Skeletal muscle cell (primary cell): ENCODE data around the gene DRC7.
"Not testable (repeated sequence)": the region's sequence is repeated elsewhere in the genome, so short reads cannot be mapped to it uniquely, and the experiment has no call there.

Source experiments
- DNase-seq: peaks from one replicate; pipeline ENCODE4 v3.0.0-alpha.2; 2010; ENCODE audit warnings: low read depth
- H3K4me3 ChIP-seq: 2 replicates; pipeline ENCODE4 v1.5.1; 2011; ENCODE audit warnings: low read depth, mild to moderate bottlenecking, control low read depth, low read length, moderate library complexity

The DRC7 gene

GRCh38 chr16:57743458-57743857 is 48.9 kb downstream of the DRC7 start:
- no peak overlapping the region for H3K4me3 ChIP-seq
- DNase-seq = no peak

GRCh38 chr16:57743886-57744641 is 49.5 kb downstream of the DRC7 start:
- H3K4me3 ChIP-seq = no peak overlapping the region
- DNase-seq = no peak

GRCh38 chr16:57744642-57744903 is 50.0 kb downstream of the DRC7 start:
- DNase-seq = no peak
- no peak overlapping the region for H3K4me3 ChIP-seq

GRCh38 chr16:57745768-57746167 is 51.2 kb downstream of the DRC7 start:
- H3K4me3 ChIP-seq = no peak overlapping the region
- no peak for DNase-seq

- not testable (repeated sequence) for DNase-seq
Measured at GRCh38 chr16:57746316-57746715, 51.7 kb downstream of the DRC7 start.

GRCh38 chr16:57747091-57747490 is 52.5 kb downstream of the DRC7 start:
- H3K4me3 ChIP-seq = no peak overlapping the region
- no peak for DNase-seq

More at GRCh38 chr16:57746316-57746715, 51.7 kb downstream of the DRC7 start:
- H3K4me3 ChIP-seq = not testable (repeated sequence)

GRCh38 chr16:57747496-57747895 is 52.9 kb downstream of the DRC7 start:
- no peak for DNase-seq

GRCh38 chr16:57747996-57748395 is 53.4 kb downstream of the DRC7 start:
- no peak for DNase-seq
- no peak overlapping the region for H3K4me3 ChIP-seq

More at GRCh38 chr16:57747496-57747895, 52.9 kb downstream of the DRC7 start:
- H3K4me3 ChIP-seq = no peak overlapping the region

- H3K4me3 ChIP-seq = no peak overlapping the region
- DNase-seq = no peak
Measured at GRCh38 chr16:57748596-57748995, 54.0 kb downstream of the DRC7 start.

- H3K4me3 ChIP-seq = no peak overlapping the region
- DNase-seq = no peak
Measured at GRCh38 chr16:57749101-57749692, 54.6 kb downstream of the DRC7 start.

- no peak overlapping the region for H3K4me3 ChIP-seq
- DNase-seq = no peak
Measured at GRCh38 chr16:57749856-57750452, 55.3 kb downstream of the DRC7 start.

GRCh38 chr16:57750796-57751538 is 56.4 kb downstream of the DRC7 start:
- no peak for DNase-seq
- no peak overlapping the region for H3K4me3 ChIP-seq

GRCh38 chr16:57751539-57752202 is 57.1 kb downstream of the DRC7 start:
- no peak for DNase-seq
- H3K4me3 ChIP-seq = no peak overlapping the region

- no peak overlapping the region for H3K4me3 ChIP-seq
- no peak for DNase-seq
Measured at GRCh38 chr16:57752203-57752580, 57.6 kb downstream of the DRC7 start.

- DNase-seq = no peak
- no peak overlapping the region for H3K4me3 ChIP-seq
Measured at GRCh38 chr16:57752581-57753447, 58.2 kb downstream of the DRC7 start.

GRCh38 chr16:57753448-57754353 is 59.1 kb downstream of the DRC7 start:
- no peak for DNase-seq
- no peak overlapping the region for H3K4me3 ChIP-seq

- no peak overlapping the region for H3K4me3 ChIP-seq
Measured at GRCh38 chr16:57754354-57755060, 59.9 kb downstream of the DRC7 start.

More at GRCh38 chr16:57754354-57755060, 59.9 kb downstream of the DRC7 start:
- DNase-seq = no peak
